ENCODE data around the gene MYO1G. TPM values are rescaled to one million over a fixed set of nuclear protein-coding genes. Genes with fewer than 3 reads are reported as not detected.

The MYO1G gene
- total RNA-seq, 1 experiment from 2014 or later, result 0.17 TPM

GRCh38 chr7:44977959-44978335, 868 bp downstream of the MYO1G start:
- Histone ChIP-seq H3K4me1 (ENCODE audit: insufficient read depth, low read length, poor library complexity, severe bottlenecking) (peaks cover 28% of the 10 kb centered on the region), H3K27me3 (replicated peaks; ENCODE audit: insufficient read depth, low read depth, low read length, poor library complexity) (no peaks in the 10 kb centered on the region), H3K36me3 (ENCODE audit: insufficient read depth, low read length, poor library complexity, severe bottlenecking) (peaks cover 7% of the 10 kb centered on the region), H3K27ac (ENCODE audit: low read depth, low read length, poor library complexity, severe bottlenecking) (peak overlapping the region; percentile 50), H3K9me3 (ENCODE audit: low read depth, low read length, poor library complexity, severe bottlenecking) (no peaks in the 10 kb centered on the region), H3K4me3 (ENCODE audit: low read depth, low read length, poor library complexity, severe bottlenecking) (no peak overlapping the region)
- TF ChIP-seq CTCF (conservative IDR thresholded peaks at IDR 0.05; ENCODE audit: low read depth, low read length), result no peak
- no peak for TF ChIP-seq EZH2 (IDR thresholded peaks at IDR 0.05; ENCODE audit: borderline replicate concordance, low read depth, low read length, poor library complexity, severe bottlenecking)
- no TSS peak for BruUV-seq (replicated peaks)
- DNase-seq (ENCODE audit: low spot score), result peak; percentile 56
- intact Hi-C loops (cut with micrococcal nuclease; ENCODE audit: unreplicated experiment), result no loop called here
- ChIA-PET POLR2A (ENCODE audit: low non-redundant PET) (interaction anchor here (0.6 to 0.7 kb wide), 2 partner anchors 133 to 259 kb away, joined by 4 to 5 read pairs; no protein-coding TSS in a partner anchor), CTCF (interaction anchor here (0.6 to 0.8 kb wide), 2 partner anchors 12 to 22 kb away, joined by 3 to 5 read pairs; no protein-coding TSS in a partner anchor)

- H3K4me3 ChIP-seq (ENCODE audit: low read depth, low read length, poor library complexity, severe bottlenecking), result no peak overlapping the region
- H3K27me3 ChIP-seq (replicated peaks; ENCODE audit: insufficient read depth, low read depth, low read length, poor library complexity), result no peaks in the 10 kb centered on the region
- intact Hi-C loops (cut with micrococcal nuclease; ENCODE audit: unreplicated experiment), result no loop called here
- peaks cover 28% of the 10 kb centered on the region for H3K4me1 ChIP-seq (ENCODE audit: insufficient read depth, low read length, poor library complexity, severe bottlenecking)
- no TSS peak for BruUV-seq (replicated peaks)
- H3K9me3 ChIP-seq (ENCODE audit: low read depth, low read length, poor library complexity, severe bottlenecking), result no peaks in the 10 kb centered on the region
- TF ChIP-seq EZH2 (IDR thresholded peaks at IDR 0.05; ENCODE audit: borderline replicate concordance, low read depth, low read length, poor library complexity, severe bottlenecking) (no peak), CTCF (conservative IDR thresholded peaks at IDR 0.05; ENCODE audit: low read depth, low read length) (no peak)
- H3K36me3 ChIP-seq (ENCODE audit: insufficient read depth, low read length, poor library complexity, severe bottlenecking), result peaks cover 2% of the 10 kb centered on the region
- DNase-seq (ENCODE audit: low spot score), result no peak
- POLR2A ChIA-PET (ENCODE audit: low non-redundant PET), result interaction anchor here (0.6 kb wide), 1 partner anchor 133 kb away, joined by 5 read pairs; no protein-coding TSS in a partner anchor
- CTCF ChIA-PET, result interaction anchor here (0.6 to 0.8 kb wide), 2 partner anchors 12 to 22 kb away, joined by 3 to 5 read pairs; no protein-coding TSS in a partner anchor
- H3K27ac ChIP-seq (ENCODE audit: low read depth, low read length, poor library complexity, severe bottlenecking), result peak overlapping the region; percentile 50
Observed at GRCh38 chr7:44977304-44977958, 1.4 kb downstream of the MYO1G start.

GRCh38 chr7:44976746-44977196, 2.0 kb downstream of the MYO1G start:
- Histone ChIP-seq H3K27ac (ENCODE audit: low read depth, low read length, poor library complexity, severe bottlenecking) (no peak overlapping the region), H3K36me3 (ENCODE audit: insufficient read depth, low read length, poor library complexity, severe bottlenecking) (no peaks in the 10 kb centered on the region), H3K4me1 (ENCODE audit: insufficient read depth, low read length, poor library complexity, severe bottlenecking) (peaks cover 28% of the 10 kb centered on the region), H3K4me3 (ENCODE audit: low read depth, low read length, poor library complexity, severe bottlenecking) (no peak overlapping the region), H3K9me3 (ENCODE audit: low read depth, low read length, poor library complexity, severe bottlenecking) (no peaks in the 10 kb centered on the region), H3K27me3 (replicated peaks; ENCODE audit: insufficient read depth, low read depth, low read length, poor library complexity) (no peaks in the 10 kb centered on the region)
- TF ChIP-seq CTCF (conservative IDR thresholded peaks at IDR 0.05; ENCODE audit: low read depth, low read length) (no peak), EZH2 (IDR thresholded peaks at IDR 0.05; ENCODE audit: borderline replicate concordance, low read depth, low read length, poor library complexity, severe bottlenecking) (no peak)
- no TSS peak for BruUV-seq (replicated peaks)
- intact Hi-C loops (cut with micrococcal nuclease; ENCODE audit: unreplicated experiment), result no loop called here
- no peak for DNase-seq (ENCODE audit: low spot score)
- ChIA-PET CTCF (no interaction called here), POLR2A (ENCODE audit: low non-redundant PET) (no interaction called here)
